ENCODE data around the gene ABCA12.

The ABCA12 gene

DNA sequence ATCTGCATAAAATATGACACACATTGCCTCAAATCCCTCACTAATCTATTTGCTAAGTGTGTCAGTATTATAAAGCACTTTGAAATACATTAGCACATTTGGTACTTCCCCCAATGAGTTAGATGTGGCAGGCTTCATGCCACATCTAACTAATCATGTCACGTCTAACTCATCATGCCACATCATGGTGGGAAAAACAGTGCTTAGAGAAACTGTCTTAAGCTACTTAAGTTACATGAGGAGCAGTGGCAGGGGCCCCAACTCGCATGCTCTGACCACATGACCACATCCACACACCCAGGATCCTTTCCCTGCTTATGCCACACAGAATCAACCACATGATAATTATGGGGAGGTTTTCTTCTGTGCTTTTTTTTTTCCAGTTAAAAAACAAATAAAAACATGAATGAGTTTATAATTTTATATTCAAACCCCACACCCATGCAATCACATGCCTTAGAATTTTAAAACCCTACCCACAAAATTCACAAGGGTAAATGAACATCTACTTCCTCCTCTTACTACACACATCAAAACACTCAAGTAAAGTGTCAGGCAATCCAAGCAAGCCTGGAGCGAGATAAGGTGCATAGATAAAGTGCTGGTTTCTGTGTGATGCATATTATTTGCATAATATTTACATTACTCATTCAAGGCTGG is 1.6 kb downstream of the ABCA12 start:
- DNase-seq (ENCODE audit: low read depth, low spot score), result peak; percentile 94
- peak overlapping the region; percentile 99 for H3K27ac ChIP-seq

DNA sequence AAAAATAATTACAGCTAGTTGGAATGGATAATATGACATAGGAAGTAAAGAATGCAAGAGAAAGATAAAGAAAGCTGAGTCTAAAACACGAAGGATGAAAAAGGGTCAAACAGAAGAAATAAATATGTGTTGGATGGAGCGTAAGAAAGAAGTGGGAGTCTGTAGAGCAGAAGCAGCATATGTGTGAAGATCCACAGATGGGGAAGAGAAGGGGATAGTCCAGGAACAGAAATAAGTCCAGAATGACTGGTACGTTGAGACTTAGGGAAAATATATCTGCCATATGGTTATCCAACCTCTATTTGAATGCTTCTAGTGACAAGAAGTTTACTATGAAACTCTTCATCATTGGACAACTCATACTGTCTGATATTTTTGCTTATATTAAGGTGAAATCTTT is 18.0 kb downstream of the ABCA12 start:
- no peak overlapping the region for H3K27ac ChIP-seq
- no peak for DNase-seq (ENCODE audit: low read depth, low spot score)

DNA sequence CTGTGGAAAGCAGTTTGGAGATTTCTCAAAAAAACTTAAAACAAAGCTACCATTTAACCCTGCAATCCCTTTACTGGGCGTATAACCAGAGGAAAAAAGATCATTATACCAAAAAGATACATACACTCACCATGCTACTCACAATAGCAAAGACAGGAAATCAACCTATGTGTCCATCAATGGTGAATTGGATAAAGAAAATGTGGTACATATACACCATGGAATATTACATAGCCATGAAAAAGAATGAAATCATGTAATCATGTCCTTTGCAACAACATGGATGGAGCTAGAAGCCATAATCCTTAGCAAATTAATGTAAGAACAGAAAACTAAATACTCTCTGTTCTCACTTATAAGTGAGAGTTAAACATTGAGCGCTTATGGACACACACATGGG is 18.6 kb downstream of the ABCA12 start:
- no peak overlapping the region for H3K27ac ChIP-seq
- no peak for DNase-seq (ENCODE audit: low read depth, low spot score)

DNA sequence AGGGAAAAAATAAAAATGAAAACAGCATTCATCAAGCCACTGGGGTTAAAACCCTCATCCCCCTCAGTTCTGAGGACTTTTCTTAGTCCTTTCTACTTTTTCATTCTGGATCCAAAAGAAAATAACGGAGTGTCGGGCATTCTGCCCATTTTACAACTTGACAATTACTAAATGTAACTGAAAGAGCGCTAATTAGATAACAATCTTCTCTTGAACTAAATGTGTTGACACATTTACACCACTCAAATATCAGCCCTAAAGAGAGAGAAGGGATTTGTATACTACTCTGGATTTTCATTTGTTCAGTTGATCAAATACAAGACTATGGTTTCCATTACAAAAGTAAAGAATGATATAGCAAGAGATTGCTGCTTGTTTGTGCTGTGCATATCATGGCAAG is 27.5 kb downstream of the ABCA12 start:
- no peak for DNase-seq (ENCODE audit: low read depth, low spot score)
- no peak overlapping the region for H3K27ac ChIP-seq

DNA sequence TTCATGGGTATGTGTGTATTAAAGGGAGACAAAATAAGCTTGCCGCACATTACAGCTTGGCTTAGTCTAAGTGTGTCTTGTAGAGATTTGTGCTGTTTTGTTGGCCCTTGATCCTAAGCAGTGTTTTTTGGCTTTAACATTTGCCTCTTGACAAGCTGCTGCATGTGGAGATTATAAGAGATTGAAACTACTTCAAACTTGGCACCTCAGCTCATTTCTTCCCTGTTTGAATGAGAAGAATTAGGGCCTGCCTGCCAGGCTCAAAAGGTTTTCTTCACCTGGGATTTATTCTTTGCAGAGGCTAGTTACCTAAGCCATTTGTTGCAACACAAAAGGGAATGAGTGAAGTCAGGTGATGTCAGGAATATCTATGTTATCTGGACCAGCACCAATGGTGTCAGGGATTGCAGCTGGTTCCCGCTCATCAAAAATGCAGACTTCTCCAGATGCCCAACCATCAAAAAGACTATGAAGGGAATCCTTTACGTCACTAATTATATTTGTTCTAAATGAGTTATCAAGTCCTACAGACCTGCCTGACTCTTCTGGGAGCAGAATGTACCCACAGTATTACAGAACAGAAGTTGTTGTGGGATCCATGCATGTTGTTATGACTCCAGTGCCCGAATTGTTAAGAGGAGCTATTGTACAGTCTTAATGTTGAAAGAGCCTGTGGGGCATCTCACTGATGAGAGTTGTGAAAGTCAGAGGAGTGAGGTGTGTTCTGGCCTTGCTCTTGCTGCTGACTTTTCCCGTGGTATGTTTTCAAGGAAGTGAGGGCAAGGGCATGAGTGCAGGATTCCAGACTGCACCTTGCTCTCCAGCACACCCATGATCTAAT is 31.0 kb downstream of the ABCA12 start:
- no peak for DNase-seq (ENCODE audit: low read depth, low spot score)
- H3K27ac ChIP-seq, result peak overlapping the region; percentile 91

DNA sequence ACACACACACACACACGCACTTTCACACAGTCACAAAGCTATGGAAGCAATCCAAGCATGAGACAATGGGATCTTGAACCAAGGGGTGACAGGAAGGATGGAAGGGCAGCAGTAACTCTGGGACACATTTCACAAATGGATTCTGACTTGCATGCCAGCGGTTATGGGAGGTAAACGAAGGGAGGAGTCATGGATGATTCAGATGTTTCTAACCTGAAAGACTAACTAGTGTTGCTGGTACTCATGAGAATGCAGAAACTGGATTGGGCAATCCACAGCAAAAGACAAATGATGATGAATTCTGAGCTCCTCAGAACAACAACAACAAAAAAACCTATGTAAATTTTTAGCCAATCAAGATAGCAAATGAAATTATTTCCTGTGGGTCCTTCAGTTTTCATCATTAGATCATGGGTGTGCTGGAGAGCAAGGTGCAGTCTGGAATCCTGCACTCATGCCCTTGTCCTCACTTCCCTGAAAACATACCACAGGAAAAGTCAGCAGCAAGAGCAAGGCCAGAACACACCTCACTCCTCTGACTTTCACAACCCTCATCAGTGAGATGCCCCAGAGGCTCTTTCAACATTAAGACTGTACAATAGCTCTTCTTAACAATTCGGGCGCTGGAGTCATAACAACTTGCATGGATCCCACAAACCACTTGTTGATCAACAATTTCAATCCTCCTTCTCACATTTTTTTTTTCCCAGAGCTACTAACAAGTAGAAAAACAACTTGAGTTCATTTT is 32.6 kb downstream of the ABCA12 start:
- peak; percentile 93 for DNase-seq (ENCODE audit: low read depth, low spot score)
- H3K27ac ChIP-seq, result peak overlapping the region; percentile 91

DNA sequence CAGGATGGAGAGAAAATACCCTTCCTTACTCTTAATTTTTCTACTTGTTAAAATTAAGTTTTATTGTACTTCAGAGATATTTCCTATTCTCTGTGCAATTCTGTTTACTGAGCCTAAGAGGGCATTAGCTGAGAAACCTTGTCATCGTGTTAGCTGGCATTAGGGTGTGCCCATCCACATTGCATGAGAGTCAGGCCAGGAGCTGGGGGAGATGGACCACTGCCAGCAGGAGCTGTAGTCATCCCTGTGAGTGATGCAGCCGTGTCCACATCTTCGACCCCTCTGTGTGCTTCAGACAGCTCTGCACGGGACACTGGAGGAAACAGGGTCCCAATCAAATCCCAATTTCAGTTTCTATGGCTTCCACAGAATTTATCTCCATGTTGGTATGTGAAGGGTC is 34.2 kb downstream of the ABCA12 start:
- DNase-seq (ENCODE audit: low read depth, low spot score), result no peak
- peak overlapping the region; percentile 91 for H3K27ac ChIP-seq

DNA sequence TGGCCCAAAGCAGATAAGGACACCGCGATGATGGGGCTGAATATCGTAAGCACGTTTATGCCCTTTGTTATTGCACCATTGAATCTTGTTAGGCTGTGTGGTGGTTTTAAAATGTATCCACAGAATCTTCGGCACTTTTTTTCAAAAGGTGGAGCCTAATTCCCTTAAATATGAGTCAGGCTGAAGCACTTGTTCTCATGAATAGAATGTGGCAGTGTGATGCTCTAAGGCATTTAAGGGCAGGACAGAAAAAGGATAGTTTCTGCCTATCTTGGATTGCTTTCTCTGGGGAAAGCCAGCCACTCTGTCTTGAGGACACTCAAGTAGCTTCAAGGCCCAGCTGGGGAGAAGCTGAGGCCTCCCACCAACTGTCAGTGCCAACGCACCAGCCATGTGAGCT is 39.6 kb downstream of the ABCA12 start:
- DNase-seq (ENCODE audit: low read depth, low spot score), result no peak
- H3K27ac ChIP-seq, result peak overlapping the region; percentile 50

DNA sequence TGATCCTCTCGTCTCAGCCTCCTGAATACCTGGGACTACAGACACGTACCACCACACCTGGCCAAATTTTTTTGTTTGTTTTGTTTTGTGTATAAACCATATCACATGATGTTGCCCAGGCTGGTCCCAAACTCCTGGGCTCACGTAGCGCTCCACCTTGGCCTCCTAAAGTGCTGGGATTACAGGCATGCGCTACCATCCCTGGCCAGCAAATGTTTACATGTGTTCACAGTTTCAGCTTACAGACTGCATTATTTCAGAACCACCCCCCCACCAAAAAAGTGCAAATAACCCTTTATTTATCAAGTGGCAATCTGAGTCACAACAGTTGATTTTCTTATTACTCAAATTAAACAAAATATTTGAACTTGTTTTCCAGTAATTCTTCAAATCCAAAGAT is 54.3 kb downstream of the ABCA12 start:
- no peak overlapping the region for H3K27ac ChIP-seq
- DNase-seq (ENCODE audit: low read depth, low spot score), result no peak

DNA sequence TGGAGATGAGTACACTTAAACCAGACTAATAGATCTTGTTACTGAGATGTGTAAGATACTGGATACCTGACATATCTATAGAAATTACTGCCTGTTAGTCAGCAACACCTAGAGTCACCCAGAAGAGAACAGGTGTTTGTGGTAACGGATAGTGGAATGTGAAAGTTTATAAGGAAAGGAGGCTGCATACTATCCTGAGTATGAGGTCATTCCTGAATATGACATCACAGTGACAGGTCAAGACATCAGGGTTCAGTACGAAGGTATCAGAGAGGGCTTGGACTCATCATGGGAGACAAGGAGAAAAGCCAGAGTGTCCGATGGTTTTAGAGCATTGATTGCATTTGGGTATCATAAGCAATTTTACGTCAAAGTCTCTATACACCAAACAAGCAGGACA is 55.3 kb downstream of the ABCA12 start:
- H3K27ac ChIP-seq, result no peak overlapping the region
- DNase-seq (ENCODE audit: low read depth, low spot score), result no peak

DNA sequence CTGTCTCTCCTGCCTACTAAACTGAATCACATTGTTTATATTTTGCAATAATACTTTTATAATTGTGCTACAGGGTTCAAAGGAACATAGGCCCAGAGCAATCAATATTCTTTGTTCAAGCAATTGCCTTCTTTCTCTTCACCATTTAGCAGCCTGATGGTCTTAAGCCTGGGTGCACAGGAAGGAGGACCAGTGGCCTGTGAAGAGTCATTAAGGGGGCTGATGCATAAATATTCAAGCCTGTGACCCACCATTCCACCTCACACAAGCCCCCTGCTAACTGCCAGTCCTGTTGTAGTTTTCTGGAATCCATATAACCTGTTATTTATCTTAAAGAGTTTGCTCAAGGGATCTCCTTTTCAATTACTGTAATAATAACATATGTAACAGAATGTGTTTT is 56.0 kb downstream of the ABCA12 start:
- H3K27ac ChIP-seq, result no peak overlapping the region
- no peak for DNase-seq (ENCODE audit: low read depth, low spot score)

DNA sequence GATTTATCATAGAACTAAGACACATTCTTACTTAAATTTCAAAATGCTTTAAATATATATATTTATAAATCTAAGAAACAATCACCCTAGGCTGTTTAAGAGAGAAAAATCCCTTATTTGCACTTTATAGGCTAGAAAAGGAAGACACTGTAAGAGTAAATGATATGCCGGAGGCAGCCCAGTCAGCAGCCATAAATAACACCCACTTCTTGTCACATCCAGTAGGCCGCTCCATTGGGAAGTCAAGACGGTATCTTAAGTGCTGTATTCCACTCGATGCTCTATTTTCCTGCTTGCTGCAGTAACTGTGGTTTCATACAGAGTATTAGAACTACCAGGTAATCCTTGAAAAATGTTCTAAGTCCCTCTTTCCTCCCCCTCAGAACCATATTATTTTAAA is 57.9 kb downstream of the ABCA12 start:
- no peak overlapping the region for H3K27ac ChIP-seq
- no peak for DNase-seq (ENCODE audit: low read depth, low spot score)

DNA sequence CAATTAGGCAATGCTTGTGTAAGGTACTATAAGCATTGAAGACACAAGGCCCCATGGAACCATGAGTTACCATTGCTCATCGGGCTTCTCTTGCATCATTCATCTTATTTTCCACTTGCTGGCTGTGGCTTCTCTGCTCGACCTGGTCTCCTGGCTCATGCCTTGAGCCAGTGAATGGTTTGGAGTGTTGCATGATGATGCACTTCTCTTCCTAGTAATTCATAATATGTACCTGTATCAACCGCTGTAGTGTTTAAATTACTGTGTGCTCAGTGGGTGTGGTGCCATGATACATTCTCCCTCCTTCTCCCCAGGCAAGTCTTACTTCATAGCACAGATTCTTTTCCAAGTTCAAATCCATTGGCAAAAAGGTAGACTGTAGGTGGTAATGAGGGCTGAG is 66.8 kb downstream of the ABCA12 start:
- peak overlapping the region; percentile 90 for H3K27ac ChIP-seq
- peak; percentile 96 for DNase-seq (ENCODE audit: low read depth, low spot score)

DNA sequence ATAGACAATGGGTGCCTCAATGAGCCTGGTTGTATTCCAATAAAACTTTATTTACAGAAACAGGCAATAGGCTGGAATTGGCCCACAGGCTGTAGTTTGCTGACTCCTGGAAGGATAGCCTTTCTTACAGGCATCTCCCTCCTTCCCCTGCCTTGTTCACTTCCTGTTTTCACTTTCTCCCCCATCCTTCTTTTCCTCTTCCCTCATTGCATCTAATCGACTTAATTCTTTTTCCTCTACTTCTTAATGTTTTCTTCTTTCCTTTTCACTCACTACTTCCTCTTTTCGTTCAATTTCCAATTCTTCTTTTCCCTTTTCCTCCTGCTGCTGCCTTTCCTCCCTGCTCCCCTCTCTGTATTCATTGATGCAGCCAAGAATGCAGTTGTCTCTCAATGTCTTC is 70.0 kb downstream of the ABCA12 start:
- no peak overlapping the region for H3K27ac ChIP-seq
- DNase-seq (ENCODE audit: low read depth, low spot score), result no peak

DNA sequence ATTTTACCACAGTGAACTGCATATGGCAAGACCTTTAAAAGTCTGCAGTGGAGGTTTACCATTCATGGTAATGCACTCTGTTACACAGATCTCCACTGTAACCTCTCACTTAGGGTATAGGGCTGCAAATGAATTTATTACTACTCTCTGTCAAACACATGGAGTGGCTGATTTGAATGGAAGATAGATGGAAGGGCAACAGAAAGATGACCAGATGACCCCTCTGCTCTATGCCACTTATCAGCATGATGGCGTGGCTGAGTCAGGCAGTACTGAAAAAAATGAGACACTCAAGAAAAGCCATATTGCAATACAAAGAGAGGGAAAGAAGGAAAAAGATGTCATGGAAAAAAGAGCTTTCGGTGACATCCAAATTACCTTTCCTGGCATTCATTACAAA is 72.3 kb downstream of the ABCA12 start:
- no peak overlapping the region for H3K27ac ChIP-seq
- DNase-seq (ENCODE audit: low read depth, low spot score), result no peak

DNA sequence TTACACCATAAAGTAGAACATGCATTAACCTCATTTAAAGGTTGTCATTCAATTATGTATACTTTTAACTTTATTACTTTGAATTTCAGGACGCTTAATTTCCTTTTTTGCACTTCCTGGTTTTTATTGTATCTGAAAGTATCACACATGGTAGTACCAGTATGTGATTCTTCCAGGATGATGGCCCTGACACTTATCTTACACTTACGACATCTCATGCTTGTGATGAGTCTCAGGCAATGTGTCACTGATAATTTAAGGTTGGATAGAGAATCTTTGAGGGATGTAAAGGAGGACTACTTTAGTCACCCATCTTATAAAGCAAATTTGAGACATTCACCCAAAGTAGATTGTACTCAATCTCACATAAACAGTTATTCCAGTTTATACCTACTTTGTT is 74.9 kb downstream of the ABCA12 start:
- DNase-seq (ENCODE audit: low read depth, low spot score), result no peak
- no peak overlapping the region for H3K27ac ChIP-seq

DNA sequence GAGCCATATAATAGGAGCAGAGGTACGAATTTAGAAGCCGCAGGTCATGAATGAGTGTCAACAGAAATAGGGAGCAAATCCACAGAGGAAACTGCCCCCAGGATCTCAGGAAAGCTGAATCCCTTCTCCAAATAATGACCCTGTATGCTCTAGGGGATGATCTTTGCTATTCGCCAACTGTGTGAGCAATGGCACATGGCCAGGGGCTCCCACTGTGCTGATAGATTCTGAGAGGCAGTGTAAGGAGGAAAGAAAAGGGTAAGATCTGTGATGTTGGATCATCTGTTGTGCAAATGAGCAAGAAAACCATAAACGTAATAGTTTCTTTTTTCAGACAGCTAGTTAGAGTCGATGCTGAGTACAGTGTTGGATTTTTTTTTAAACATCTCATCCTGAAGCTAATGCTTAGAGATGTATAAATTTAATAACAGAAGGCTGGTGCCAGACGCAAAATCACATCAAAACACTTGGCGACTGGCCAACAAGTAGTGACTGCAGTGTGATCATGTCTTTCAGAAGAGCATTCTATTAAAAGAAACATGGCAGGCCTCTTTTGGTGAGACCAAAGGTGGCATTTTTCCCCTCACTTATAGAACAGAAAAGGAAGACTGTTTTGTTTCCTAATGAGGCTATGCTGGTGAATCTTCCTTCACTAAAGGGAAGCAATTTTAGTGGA is 77.4 kb downstream of the ABCA12 start:
- no peak for DNase-seq (ENCODE audit: low read depth, low spot score)

DNA sequence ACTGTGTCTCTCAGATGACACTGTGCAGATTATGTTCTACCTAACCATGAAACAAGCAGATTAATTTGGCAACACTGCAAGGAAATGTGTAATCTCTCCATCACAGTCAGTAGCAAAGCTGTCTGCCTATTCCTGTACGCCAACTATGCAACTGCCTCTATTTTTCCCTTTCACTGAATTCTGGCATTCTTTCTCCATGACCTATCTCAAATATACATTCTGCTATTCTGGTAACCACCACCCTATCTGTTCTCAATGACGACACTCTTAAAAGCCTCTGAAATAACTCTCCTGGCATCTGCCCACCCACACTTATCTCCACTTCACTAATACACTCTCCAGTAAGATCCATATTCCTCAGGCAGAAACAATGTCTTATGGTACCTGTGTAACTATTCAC is 78.7 kb downstream of the ABCA12 start:
- no peak for DNase-seq (ENCODE audit: low read depth, low spot score)
- H3K27ac ChIP-seq, result no peak overlapping the region

More for the DNA sequence above, 77.4 kb downstream of the ABCA12 start:
- no peak overlapping the region for H3K27ac ChIP-seq

DNA sequence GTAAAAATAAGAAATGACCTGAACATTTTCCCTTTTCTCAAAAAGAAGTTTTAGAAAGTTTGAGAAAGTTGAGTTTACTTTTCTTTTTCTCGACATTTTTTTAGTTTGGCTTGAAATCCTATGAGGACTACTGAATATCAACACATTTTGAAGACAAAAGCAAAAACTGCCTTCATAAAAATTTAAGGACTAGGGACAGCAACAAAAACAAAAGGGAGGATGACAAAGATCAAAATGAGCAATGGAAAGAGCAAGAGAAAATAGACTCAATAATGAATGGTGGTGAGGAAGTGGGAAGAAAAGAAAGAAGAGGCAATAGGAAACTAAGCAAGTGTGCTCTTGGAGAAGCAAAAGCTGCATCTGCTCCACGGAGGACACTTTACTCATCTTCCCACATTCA is 82.5 kb downstream of the ABCA12 start:
- DNase-seq (ENCODE audit: low read depth, low spot score), result no peak

DNA sequence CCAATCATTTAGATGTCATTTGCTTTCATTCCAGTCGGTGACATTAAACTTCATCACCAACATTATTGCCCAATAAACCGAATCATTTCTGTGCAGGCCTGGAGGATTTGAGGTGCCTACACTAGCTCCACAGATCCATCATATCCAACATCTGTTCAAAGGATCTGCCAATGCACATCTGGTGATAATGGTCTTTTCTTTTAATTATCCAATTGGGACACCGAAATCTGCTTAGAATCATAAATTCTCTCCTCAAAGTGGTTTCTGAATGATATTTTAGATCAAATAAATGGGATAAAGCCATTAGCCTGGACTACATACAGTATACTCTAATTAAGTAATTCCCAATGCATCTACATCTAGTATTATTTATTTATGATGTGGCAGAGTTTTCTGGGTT is 85.6 kb downstream of the ABCA12 start:
- DNase-seq (ENCODE audit: low read depth, low spot score), result no peak
- H3K27ac ChIP-seq, result no peak overlapping the region

More for the DNA sequence above, 82.5 kb downstream of the ABCA12 start:
- no peak overlapping the region for H3K27ac ChIP-seq

DNA sequence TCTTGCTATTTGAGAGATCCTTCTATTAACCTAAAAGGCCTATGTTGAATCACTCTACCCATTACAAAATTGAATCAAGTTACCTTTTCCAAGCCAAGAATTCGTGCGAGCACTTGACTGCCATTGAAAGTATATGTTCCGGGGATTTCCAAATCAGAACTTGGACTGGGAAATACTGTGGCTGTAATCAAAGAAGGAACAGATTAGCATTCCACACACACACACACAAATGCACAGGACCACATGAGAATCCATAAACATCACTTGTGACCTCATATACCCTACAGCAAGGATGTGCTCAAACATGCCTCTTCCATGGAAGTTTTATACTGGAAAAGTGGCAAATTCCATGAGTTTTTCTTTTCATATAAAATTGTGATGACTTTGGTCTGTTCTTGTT is 86.0 kb downstream of the ABCA12 start:
- H3K27ac ChIP-seq, result no peak overlapping the region
- no peak for DNase-seq (ENCODE audit: low read depth, low spot score)

All from epithelial cell of prostate (primary cell).